ENCODE data around the gene HSD17B1. TPM values are rescaled to one million over a fixed set of nuclear protein-coding genes. Genes with fewer than 3 reads are reported as not detected.
A peak's percentile ranks its signal among the peaks of the same experiment; 100 is the strongest.

The HSD17B1 gene
- total RNA-seq, 1 donor from 2014 or later = 0.64 TPM

DNA sequence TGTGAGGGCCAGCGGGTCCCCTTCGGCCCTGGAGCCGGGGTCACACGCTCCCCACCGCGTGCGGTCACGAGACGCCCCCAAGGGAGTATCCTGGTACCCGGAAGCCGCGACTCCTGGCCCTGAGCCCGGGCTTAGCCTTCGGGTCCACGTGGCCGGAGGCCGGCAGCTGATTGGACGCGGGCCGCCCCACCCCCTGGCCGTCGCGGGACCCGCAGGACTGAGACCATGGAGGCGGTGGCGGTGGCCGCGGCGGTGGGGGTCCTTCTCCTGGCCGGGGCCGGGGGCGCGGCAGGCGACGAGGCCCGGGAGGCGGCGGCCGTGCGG, 16.7 kb upstream of the HSD17B1 start, which contains the start of gene NAGLU:
NAGLU (plus strand) TSS at position 194 of the 324 bp plus-strand sequence; CDS start at position 226, 32 bp downstream.
- Mint-ChIP-seq H3K27me3 (ENCODE audit: unreplicated experiment) (peaks cover 6% of the 10 kb centered on the region), H3K27ac (ENCODE audit: unreplicated experiment) (peak within 1 kb of the TSS; percentile 18), H3K4me1 (ENCODE audit: unreplicated experiment) (peaks cover 11% of the 10 kb centered on the region), H3K36me3 (ENCODE audit: low read depth, unreplicated experiment) (peaks cover 15% of the 10 kb centered on the region), H3K4me3 (ENCODE audit: unreplicated experiment) (peak within 1 kb of the TSS; percentile 86), H3K9me3 (ENCODE audit: unreplicated experiment) (no peaks in the 10 kb centered on the region)
- no peak for TF ChIP-seq CTCF (IDR thresholded peaks at IDR 0.05; ENCODE audit: unreplicated experiment)
- peak; percentile 83 for DNase-seq (ENCODE audit: low spot score)

DNA sequence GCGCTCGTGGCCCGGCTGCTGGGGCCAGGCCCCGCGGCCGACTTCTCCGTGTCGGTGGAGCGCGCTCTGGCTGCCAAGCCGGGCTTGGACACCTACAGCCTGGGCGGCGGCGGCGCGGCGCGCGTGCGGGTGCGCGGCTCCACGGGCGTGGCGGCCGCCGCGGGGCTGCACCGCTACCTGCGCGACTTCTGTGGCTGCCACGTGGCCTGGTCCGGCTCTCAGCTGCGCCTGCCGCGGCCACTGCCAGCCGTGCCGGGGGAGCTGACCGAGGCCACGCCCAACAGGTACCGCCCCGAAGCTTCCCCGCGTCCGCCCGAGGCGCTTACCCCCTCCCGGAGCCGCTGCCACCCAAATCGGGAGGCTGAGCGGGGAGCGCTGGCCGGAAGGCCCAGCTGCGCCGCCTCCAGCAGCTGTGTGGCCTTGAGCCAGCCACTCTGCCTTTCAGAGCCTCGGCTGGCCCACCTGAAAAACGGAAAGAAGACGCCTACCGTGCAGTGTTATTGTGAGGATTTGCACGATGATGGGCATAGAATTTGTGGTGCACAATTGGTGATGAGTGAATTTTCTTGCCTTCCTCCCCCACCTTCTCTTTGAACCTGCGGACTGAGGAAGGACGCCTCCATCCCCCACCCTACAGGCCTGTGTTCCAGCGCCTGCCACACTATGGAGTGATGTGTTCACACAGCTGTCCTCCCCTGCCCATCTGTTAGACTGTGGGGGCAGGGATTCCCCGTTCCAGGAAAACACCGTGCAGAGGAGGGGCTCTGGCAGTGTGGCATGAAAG, 16.2 kb upstream of the HSD17B1 start:
- peaks cover 7% of the 10 kb centered on the region for H3K27me3 Mint-ChIP-seq (ENCODE audit: unreplicated experiment)
- peak; percentile 68 for DNase-seq (ENCODE audit: low spot score)
- TF ChIP-seq CTCF (IDR thresholded peaks at IDR 0.05; ENCODE audit: unreplicated experiment) = no peak
- H3K4me3 Mint-ChIP-seq (ENCODE audit: unreplicated experiment) = peak overlapping the region; percentile 86
- H3K27ac Mint-ChIP-seq (ENCODE audit: unreplicated experiment) = no peak overlapping the region
- H3K9me3 Mint-ChIP-seq (ENCODE audit: unreplicated experiment) = no peaks in the 10 kb centered on the region
- peaks cover 16% of the 10 kb centered on the region for H3K4me1 Mint-ChIP-seq (ENCODE audit: unreplicated experiment)
- peaks cover 15% of the 10 kb centered on the region for H3K36me3 Mint-ChIP-seq (ENCODE audit: low read depth, unreplicated experiment)

- no peak for DNase-seq (ENCODE audit: low spot score)
- Mint-ChIP-seq H3K4me1 (ENCODE audit: unreplicated experiment) (peaks cover 16% of the 10 kb centered on the region), H3K9me3 (ENCODE audit: unreplicated experiment) (no peaks in the 10 kb centered on the region), H3K36me3 (ENCODE audit: low read depth, unreplicated experiment) (peaks cover 15% of the 10 kb centered on the region), H3K4me3 (ENCODE audit: unreplicated experiment) (peak overlapping the region; percentile 86), H3K27me3 (ENCODE audit: unreplicated experiment) (peaks cover 7% of the 10 kb centered on the region), H3K27ac (ENCODE audit: unreplicated experiment) (no peak overlapping the region)
- no peak for TF ChIP-seq CTCF (IDR thresholded peaks at IDR 0.05; ENCODE audit: unreplicated experiment)
Observed at GRCh38 chr17:42537156-42537805, 15.4 kb upstream of the HSD17B1 start.

DNA sequence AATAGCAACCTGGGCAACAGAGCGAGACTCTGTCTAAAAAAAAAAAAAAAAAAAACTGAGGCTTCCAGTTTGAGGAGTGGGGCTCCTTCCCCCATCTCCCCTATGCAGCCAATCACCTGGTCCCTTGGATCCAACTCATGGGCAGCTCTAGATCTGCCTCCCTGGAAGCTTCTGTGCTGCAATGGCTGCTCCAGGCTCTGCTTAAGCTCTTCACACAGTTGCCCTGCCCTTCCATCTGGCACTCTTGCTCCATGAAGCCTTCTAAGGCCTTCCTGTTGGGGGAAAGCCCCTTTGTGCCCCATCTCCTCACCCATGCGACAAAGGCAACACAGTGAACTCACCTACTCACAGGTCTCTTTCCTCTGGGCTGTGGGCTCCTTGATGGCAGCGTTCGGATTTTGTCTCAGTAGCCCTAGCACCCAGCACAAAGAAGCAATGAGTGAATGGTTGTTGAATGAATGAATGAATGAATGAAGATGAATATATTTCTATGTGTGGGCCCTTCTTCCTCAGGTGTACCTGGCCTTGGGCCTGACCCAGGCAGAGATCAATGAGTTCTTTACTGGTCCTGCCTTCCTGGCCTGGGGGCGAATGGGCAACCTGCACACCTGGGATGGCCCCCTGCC, 14.8 kb upstream of the HSD17B1 start:
- H3K27me3 Mint-ChIP-seq (ENCODE audit: unreplicated experiment) = peaks cover 7% of the 10 kb centered on the region

More for the DNA sequence above, 14.8 kb upstream of the HSD17B1 start:
- H3K9me3 Mint-ChIP-seq (ENCODE audit: unreplicated experiment) = no peaks in the 10 kb centered on the region
- no peak for TF ChIP-seq CTCF (IDR thresholded peaks at IDR 0.05; ENCODE audit: unreplicated experiment)
- peaks cover 15% of the 10 kb centered on the region for H3K36me3 Mint-ChIP-seq (ENCODE audit: low read depth, unreplicated experiment)
- H3K27ac Mint-ChIP-seq (ENCODE audit: unreplicated experiment) = peak overlapping the region; percentile 64
- peaks cover 16% of the 10 kb centered on the region for H3K4me1 Mint-ChIP-seq (ENCODE audit: unreplicated experiment)
- H3K4me3 Mint-ChIP-seq (ENCODE audit: unreplicated experiment) = peak overlapping the region; percentile 74
- no peak for DNase-seq (ENCODE audit: low spot score)
